Measurements from ENCODE around the gene PIK3R3. TPM values are rescaled to one million over a fixed set of nuclear protein-coding genes. Genes with fewer than 3 reads are reported as not detected.

PIK3R3 gene
- total and polyA plus RNA-seq, 9 of the 15 experiments (the other 6 are each of a cell fraction or from before 2014, with no cell fraction given): 1.4 to 7.7 (median 4.6) TPM

- TF ChIP-seq, protein P1, sequence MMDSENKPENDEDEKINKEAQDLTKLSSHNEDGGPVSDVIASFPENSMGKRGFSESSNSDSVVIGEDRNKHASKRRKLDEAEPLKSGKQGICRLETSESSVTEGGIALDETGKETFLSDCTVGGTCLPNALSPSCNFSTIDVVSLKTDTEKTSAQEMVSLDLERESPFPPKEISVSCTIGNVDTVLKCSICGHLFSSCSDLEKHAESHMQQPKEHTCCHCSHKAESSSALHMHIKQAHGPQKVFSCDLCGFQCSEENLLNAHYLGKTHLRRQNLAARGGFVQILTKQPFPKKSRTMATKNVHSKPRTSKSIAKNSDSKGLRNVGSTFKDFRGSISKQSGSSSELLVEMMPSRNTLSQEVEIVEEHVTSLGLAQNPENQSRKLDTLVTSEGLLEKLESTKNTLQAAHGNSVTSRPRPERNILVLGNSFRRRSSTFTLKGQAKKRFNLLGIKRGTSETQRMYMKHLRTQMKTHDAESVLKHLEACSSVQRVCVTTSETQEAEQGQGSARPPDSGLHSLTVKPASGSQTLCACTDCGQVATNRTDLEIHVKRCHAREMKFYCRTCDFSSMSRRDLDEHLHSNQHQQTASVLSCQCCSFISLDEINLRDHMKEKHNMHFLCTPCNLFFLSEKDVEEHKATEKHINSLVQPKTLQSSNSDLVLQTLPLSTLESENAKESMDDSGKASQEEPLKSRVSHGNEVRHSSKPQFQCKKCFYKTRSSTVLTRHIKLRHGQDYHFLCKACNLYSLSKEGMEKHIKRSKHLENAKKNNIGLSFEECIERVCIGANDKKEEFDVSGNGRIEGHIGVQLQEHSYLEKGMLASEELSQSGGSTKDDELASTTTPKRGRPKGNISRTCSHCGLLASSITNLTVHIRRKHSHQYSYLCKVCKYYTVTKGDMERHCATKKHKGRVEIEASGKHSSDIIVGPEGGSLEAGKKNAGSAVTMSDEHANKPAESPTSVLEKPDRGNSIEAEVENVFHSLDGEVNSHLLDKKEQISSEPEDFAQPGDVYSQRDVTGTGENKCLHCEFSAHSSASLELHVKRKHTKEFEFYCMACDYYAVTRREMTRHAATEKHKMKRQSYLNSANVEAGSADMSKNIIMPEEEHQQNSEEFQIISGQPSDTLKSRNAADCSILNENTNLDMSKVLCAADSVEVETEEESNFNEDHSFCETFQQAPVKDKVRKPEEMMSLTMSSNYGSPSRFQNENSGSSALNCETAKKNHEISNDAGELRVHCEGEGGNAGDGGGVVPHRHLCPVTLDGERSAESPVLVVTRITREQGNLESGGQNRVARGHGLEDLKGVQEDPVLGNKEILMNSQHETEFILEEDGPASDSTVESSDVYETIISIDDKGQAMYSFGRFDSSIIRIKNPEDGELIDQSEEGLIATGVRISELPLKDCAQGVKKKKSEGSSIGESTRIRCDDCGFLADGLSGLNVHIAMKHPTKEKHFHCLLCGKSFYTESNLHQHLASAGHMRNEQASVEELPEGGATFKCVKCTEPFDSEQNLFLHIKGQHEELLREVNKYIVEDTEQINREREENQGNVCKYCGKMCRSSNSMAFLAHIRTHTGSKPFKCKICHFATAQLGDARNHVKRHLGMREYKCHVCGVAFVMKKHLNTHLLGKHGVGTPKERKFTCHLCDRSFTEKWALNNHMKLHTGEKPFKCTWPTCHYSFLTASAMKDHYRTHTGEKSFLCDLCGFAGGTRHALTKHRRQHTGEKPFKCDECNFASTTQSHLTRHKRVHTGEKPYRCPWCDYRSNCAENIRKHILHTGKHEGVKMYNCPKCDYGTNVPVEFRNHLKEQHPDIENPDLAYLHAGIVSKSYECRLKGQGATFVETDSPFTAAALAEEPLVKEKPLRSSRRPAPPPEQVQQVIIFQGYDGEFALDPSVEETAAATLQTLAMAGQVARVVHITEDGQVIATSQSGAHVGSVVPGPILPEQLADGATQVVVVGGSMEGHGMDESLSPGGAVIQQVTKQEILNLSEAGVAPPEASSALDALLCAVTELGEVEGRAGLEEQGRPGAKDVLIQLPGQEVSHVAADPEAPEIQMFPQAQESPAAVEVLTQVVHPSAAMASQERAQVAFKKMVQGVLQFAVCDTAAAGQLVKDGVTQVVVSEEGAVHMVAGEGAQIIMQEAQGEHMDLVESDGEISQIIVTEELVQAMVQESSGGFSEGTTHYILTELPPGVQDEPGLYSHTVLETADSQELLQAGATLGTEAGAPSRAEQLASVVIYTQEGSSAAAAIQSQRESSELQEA (IDR thresholded peaks at IDR 0.05; ENCODE audit: low read depth): 0 out of 2 replicates have a peak, but pooled peaks have one; percentile 44
- TF ChIP-seq ZBTB17 (CRISPR knock-in tag; IDR thresholded peaks at IDR 0.05): 0 out of 2 replicates have a peak, but pooled peaks have one; percentile 15
- TF ChIP-seq SOX6 (IDR thresholded peaks at IDR 0.05): peak; percentile 100
- TF ChIP-seq, protein P2, sequence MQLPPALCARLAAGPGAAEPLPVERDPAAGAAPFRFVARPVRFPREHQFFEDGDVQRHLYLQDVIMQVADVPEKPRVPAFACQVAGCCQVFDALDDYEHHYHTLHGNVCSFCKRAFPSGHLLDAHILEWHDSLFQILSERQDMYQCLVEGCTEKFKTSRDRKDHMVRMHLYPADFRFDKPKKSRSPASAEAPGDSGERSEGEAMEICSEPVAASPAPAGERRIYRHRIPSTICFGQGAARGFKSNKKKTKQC (CRISPR knock-in tag; IDR thresholded peaks at IDR 0.05): no peak
- TF ChIP-seq HNRNPL (IDR thresholded peaks at IDR 0.05; ENCODE audit: low read depth, low read length): no peak
- TF ChIP-seq MLX (CRISPR knock-in tag; conservative IDR thresholded peaks at IDR 0.05): no peak
- no peak for TF ChIP-seq SAP30 (IDR thresholded peaks at IDR 0.05; ENCODE audit: borderline replicate concordance, insufficient read depth, low read depth, low read length, poor library complexity, severe bottlenecking)
- peak; percentile 98 for TF ChIP-seq GATA2 (CRISPR knock-in tag; IDR thresholded peaks at IDR 0.05)
- no peak for TF ChIP-seq ZNF699 (CRISPR knock-in tag; IDR thresholded peaks at IDR 0.05; ENCODE audit: insufficient replicate concordance)
- no peak for TF ChIP-seq STAG1 (CRISPR knock-in tag; IDR thresholded peaks at IDR 0.05; ENCODE audit: borderline replicate concordance)
- TF ChIP-seq KAT7 (CRISPR knock-in tag; IDR thresholded peaks at IDR 0.05; ENCODE audit: borderline replicate concordance): peak; percentile 47; the same call in 1 of the 2 replicates
- TF ChIP-seq CBX3 (IDR thresholded peaks at IDR 0.05; ENCODE audit: borderline replicate concordance in 1 of 2, low read length in 2 of 2): peak in 1 of 2 experiments; percentile 87; a peak in 2 of 3 replicates
- TF ChIP-seq HNRNPLL (IDR thresholded peaks at IDR 0.05; ENCODE audit: low read depth, low read length, poor library complexity, severe bottlenecking): peak; percentile 39
- TF ChIP-seq TRIM28 (IDR thresholded peaks at IDR 0.05): peak; percentile 86
- TF ChIP-seq BRD4 (IDR thresholded peaks at IDR 0.05): no peak
- TF ChIP-seq ZNF586 (CRISPR knock-in tag; conservative IDR thresholded peaks at IDR 0.05): no peak
- no peak for TF ChIP-seq HDAC8 (tag; IDR thresholded peaks at IDR 0.05)
- TF ChIP-seq ZNF140 (CRISPR knock-in tag; IDR thresholded peaks at IDR 0.05): no peak
These were observed 26.2 kb upstream of the PIK3R3 start (continued) for GRCh38 chr1:46158312-46159281.

All from K562 (cell line).